Superior temporal gyrus (tissue), 1 donor: Measurements from ENCODE around the gene HPF1.
"Not testable (repeated sequence)": the region's sequence is repeated elsewhere in the genome, so short reads cannot be mapped to it uniquely, and the experiment has no call there.

ENCODE experiments used
- DNase-seq: peaks from one replicate; pipeline ENCODE4 v3.0.0-alpha.2; 2016; ENCODE audit errors: extremely low spot score

HPF1 gene

GRCh38 chr4:169738604-169739003, 19.1 kb downstream of the HPF1 start:
- DNase-seq = not testable (repeated sequence)

GRCh38 chr4:169730564-169730963, 27.2 kb downstream of the HPF1 start:
- no peak for DNase-seq

GRCh38 chr4:169727616-169728015, 30.1 kb downstream of the HPF1 start:
- no peak for DNase-seq

GRCh38 chr4:169724260-169724659, 33.5 kb downstream of the HPF1 start:
- no peak for DNase-seq

- peak; percentile 37 for DNase-seq
These were observed 34.4 kb downstream of the HPF1 start for GRCh38 chr4:169723207-169723965.

DNA sequence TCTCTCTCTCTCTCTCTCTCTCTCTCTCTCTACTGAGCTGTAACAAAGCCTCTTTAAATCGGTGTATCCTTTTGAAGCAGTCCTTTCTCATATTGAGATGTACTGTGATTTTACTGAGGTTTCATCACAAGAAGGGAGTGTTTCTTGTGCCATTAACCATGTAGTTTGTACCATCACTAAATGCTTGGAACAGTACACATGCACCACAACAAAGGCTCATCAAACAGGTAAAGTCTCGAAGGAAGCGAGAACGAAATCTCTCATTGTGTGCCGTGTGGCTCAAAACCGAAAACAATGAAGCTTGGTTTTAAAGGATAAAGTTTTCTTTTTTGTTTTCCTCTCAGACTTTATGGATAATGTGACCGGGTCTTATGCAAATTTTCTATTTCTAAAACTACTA, 37.2 kb downstream of the HPF1 start:
- no peak for DNase-seq

DNA sequence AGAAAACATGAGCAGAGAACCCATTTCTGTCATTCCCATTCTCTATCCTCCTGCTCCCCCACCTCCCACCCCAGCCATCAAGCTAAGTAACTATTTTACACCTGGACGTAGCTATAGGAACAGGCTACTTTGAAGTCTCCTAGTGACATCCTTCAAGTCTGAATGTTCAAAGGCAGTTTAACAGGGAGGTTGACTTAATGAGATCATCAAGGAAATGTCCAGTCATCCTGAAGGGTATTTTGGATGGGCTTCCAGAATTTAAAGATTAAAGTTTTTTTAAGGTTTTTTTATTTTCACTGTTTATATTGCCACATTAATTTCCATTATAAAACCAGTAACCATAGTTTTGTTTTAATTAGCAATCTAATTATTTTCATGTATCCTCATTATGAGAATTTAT, 41.1 kb downstream of the HPF1 start:
- no peak for DNase-seq

DNA sequence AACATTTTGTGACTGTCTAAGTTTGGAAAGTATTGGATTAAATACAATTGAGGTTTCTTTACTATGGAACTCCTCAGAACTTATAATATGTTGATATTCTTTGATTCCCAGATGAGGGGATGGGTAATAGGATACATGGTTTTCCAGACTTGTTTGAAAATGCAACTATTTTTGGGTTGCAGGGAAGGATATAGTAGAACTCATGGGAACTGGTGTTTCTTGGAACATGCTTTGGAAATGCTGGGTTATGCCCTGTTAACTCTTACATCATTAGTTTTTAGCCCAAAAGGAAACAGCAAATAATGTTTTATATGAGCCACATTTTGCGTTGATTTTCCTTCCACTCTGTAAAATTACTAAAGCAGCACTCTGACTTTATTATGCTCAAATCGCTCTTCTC, 41.9 kb downstream of the HPF1 start:
- DNase-seq = no peak

GRCh38 chr4:169707958-169708643, 49.6 kb downstream of the HPF1 start:
- DNase-seq = no peak

DNA sequence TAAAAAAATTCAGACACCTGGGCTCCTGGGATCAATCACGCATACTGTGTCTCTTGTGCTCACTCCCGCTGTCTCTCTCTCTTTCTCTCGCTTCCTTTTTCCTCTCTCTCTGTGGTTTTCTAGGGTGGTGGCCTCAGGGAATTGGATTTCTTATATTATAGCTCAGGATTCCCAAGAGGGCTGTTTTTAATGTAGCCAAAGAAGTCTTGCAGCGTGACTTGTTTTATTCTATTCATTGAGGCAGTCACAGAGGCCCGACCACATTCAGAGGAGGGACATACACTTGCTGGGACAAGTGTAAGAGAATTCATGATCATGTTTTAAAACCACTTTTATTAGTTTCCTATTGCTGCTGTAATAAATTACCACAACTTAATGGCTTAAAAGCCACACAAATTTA, 59.4 kb downstream of the HPF1 start:
- DNase-seq = no peak

DNA sequence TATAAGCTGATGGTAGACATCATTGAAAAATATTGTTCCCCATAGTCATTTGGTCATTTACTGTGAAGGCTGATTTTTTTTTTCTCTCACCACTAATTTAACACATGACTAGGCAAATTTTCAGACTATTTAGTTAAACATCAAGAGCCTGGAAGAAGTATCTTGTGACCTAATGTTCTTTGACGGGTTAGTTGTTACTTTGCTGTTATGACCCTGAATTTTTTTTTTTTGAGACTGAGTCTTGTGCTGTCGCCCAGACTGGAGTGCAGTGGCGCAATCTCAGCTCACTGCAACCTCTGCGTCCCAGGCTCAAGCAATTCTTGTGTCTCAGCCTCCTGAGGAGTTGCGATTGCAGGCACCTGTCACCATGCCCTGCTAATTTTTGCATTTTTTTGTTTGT, 67.0 kb downstream of the HPF1 start:
- DNase-seq = no peak

GRCh38 chr4:169689681-169690080, 68.1 kb downstream of the HPF1 start:
- no peak for DNase-seq

DNA sequence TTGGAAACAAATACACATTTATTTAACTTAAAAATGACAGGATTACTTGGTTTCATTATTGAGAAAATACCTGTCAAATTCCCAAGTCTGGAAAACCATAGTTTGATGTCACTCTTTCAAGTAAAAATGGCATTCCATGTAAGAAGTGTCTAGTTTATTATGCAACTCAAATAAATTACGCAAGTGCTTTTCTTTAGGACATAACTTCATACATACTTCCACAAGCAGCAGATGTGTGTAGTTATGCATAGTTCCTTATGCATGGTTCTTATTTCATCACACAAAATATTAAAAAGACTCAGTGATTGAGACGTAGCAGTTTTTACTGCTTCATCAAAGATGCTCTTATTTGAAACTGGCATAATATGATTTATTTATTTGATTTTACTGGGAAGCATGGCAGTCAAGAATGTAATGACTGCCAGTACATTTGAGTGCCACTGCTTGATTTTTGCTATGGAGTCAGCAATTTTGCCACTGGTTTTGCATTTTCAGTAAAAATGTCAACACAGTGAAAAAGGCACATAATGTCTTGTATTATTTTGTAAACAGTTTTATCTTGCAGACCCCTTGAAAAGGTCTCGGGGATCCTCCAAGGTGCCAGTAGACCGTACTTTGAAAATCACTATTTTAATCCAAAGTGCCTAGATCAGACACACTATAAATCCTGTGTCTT, 75.2 kb downstream of the HPF1 start:
- no peak for DNase-seq
